Subcutaneous adipose tissue (tissue), 4 donors: ENCODE results near the gene CDK11B. TPM values are rescaled to one million over a fixed set of nuclear protein-coding genes. Genes with fewer than 3 reads are reported as not detected.

Experiments used
- total RNA-seq, 4 donors: library from RNA; depleted of rRNA; stranded (reverse); fragments of >200 nt; gene quantifications; one replicate each; pipeline ENCODE4 v1.1.0, GENCODE V29; 2016
- TF ChIP-seq, protein P1 (sequence below): fragments of 450-650 bp; IDR thresholded peaks from one replicate; pipeline ENCODE4 v1.5.1; 2016; ENCODE audit warnings: low read depth, mild to moderate bottlenecking, control low read depth, antibody characterized with exemption, moderate library complexity

CDK11B gene
- total RNA-seq, 4 donors from 2014 or later = 14.4 to 30.0 (median 20.4) TPM

DNA sequence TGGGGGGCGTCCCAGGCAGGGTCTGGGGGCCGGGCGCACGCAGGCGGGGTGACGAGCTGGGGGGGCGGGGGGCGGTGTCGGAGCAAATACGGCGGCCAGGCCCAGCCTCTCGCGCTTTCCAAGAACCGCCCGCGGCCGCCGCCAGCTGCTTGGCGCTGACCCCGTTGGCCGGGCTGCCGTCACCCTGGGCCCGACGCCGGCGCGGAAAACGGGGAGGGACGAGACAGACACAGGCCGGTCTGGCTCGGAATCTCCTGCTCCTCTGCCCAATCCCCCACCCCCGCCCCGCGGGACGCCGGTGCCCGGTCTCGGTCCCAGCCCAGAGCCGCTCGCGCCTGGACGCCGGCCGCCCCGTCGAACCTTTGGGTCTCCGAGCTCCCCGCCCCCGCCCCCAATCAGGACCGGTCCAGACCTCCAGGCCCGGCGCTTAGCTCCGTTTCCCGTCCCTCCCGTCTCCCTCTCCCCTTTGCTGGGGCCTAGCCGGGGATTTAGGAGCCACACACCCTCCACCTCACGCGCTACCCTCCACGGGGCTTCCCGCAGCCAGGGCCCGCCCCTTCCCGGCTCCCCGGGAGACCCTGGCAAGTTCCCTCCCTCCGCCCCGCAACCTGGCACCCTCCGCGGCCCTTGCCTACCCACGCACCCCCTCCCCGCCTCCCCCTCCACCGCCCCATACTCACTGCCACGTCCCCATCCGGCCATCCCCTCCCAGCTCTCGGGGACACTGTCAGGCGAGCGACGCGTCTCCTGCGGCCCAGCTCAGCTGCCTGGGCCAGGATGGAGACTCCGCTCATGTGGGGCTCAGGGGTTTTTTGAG, 27.6 kb downstream of the CDK11B start:
- TF ChIP-seq, protein P1, sequence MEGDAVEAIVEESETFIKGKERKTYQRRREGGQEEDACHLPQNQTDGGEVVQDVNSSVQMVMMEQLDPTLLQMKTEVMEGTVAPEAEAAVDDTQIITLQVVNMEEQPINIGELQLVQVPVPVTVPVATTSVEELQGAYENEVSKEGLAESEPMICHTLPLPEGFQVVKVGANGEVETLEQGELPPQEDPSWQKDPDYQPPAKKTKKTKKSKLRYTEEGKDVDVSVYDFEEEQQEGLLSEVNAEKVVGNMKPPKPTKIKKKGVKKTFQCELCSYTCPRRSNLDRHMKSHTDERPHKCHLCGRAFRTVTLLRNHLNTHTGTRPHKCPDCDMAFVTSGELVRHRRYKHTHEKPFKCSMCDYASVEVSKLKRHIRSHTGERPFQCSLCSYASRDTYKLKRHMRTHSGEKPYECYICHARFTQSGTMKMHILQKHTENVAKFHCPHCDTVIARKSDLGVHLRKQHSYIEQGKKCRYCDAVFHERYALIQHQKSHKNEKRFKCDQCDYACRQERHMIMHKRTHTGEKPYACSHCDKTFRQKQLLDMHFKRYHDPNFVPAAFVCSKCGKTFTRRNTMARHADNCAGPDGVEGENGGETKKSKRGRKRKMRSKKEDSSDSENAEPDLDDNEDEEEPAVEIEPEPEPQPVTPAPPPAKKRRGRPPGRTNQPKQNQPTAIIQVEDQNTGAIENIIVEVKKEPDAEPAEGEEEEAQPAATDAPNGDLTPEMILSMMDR = no peak

DNA sequence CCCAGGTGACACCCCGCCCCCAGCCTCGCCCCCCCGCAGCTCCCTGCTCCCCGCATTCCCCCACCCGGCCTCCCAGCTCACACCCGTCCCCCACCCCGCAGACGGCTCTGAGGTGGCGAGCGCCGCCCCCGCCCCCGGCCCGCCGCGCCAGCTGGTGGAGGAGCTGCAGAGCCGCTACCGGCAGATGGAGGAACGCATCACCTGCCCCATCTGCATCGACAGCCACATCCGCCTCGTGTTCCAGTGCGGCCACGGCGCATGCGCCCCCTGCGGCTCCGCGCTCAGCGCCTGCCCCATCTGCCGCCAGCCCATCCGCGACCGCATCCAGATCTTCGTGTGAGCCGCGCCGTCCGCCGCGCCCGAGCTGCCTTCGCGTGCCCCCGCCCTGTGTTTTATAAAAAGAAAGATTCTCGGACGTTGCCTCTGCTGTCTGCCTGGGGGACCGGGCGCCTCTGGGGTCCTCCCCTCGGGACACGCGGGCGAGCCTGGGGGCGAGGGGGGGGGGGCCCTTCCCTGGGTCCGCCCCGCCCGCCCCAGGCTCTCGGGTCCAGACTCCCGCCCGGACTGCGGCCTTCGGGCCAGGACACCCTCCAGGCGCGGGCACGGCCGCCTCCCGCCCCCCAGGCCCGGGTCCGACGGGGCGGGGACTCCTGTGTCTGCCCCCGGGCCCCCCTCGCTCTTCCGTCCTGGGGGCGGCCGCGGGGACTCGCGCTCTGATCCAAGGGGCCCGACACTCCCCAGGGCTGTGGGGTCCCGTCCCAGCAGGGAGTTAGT, 28.4 kb downstream of the CDK11B start:
- TF ChIP-seq, protein P1 = no peak

DNA sequence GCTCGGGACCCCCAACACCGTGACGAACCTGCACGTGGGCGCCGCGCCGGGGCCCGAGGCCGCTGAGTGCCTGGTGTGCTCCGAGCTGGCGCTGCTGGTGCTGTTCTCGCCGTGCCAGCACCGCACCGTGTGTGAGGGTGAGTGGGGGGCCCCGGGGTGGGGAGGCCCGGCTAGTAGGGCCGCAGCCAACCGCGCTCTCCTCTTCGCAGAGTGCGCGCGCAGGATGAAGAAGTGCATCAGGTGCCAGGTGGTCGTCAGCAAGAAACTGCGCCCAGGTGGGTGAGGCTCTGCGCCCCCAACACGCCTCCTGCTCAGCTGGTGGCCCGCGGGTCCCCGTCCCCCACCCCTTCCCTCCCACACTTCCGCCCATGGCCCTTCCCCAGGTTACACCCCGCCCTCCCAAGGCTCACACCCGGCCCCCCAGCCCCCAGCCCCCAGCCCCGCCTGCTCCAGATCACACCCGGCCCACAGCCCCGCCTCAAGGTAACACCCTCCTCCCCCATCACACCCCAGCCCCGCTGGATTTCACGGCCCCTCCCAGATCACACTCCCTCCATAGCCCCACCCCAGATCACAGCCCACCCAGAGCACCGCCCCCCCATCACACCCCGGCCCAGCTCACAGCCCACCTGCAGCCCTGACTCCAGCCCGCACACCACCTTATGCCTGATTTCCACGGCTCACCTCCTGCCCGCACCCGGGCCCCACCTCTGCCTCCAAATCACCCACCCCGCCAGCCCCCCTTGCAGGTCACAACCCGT, 29.2 kb downstream of the CDK11B start:
- TF ChIP-seq, protein P1 = no peak

DNA sequence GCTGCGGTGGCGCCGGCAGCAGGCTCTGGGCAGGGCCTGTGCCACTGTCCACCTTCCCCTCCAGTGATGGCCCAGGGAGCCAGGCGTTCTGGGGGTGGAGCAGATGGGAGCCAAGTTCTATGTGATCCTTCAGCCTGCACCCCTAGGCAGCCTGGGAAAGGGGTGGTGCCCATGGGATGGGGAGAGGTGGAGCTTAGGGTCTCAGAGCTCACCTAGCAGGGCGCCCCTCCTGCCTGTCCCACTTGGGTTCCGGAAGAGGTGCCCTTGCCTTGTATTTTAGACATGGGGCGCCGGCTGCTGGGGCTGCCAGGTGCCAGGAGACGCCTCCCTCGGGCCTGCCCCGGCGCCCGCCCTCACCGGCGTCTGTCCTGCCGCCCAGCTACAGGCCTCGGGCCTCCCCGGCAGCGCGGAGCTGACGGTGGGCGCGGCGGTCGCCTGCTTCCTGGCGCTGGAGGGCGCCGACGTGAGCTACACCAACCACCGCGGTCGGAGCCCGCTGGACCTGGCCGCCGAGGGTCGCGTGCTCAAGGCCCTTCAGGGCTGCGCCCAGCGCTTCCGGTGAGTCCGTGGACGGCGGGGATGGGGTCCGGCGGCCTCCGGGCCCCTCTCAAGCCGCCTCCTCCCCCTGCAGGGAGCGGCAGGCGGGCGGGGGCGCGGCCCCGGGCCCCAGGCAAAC, 29.9 kb downstream of the CDK11B start:
- TF ChIP-seq, protein P1 = no peak

DNA sequence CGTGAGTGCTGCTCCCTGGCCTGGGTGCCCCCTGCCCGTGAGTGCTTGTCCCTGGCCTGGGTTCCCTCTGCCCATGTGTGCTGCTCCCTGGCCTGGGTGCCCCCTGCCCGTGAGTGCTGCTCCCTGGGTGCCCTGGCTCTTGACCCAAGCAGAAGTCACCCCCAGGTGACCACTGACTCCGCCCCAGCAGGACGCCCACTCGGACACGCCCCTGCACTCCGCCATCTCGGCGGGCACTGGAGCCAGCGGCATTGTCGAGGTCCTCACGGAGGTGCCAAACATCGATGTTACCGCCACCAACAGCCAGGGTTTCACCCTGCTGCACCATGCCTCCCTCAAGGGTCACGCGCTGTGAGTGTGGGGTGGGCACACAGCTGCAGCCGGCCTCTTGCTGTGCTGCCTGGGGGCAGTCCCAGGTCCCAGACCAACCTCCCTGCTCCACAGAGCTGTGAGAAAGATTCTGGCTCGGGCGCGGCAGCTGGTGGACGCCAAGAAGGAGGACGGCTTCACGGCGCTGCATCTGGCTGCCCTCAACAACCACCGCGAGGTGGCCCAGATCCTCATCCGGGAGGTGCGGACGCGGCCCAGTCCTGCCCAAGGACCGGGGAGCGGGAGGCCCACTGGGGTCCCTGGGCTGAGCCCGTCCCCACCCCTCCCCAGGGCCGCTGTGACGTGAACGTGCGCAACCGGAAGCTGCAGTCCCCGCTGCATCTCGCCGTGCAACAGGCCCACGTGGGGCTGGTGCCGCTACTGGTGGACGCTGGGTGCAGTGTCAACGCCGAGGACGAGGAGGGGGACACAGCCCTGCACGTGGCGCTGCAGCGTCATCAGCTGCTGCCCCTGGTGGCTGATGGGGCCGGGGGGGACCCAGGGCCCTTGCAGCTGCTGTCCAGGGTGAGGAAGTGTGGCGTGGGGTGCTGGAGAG, 30.7 kb downstream of the CDK11B start:
- TF ChIP-seq, protein P1 = no peak

DNA sequence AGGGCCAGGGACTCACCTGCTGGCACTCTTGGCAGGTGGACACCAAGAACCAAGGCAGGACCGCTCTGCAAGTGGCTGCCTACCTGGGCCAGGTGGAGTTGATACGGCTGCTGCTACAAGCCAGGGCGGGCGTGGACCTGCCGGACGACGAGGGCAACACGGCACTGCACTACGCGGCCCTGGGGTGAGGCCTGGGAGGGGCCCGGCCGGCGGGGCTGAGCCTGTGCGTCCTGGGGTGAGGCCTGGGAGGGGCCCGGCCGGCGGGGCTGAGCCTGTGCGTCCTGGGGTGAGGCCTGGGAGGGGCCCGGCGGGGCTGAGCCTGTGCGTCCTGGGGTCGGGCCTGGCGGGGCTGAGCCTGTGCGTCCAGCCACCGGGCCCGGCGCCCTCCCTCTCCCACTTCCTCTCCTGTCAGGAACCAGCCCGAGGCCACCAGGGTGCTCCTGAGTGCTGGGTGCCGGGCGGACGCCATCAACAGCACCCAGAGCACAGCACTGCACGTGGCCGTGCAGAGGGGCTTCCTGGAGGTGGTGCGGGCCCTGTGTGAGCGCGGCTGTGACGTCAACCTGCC, 31.5 kb downstream of the CDK11B start:
- TF ChIP-seq, protein P1 = no peak
